ENCODE measurements around the gene ABCA9.

Gene ABCA9

DNA sequence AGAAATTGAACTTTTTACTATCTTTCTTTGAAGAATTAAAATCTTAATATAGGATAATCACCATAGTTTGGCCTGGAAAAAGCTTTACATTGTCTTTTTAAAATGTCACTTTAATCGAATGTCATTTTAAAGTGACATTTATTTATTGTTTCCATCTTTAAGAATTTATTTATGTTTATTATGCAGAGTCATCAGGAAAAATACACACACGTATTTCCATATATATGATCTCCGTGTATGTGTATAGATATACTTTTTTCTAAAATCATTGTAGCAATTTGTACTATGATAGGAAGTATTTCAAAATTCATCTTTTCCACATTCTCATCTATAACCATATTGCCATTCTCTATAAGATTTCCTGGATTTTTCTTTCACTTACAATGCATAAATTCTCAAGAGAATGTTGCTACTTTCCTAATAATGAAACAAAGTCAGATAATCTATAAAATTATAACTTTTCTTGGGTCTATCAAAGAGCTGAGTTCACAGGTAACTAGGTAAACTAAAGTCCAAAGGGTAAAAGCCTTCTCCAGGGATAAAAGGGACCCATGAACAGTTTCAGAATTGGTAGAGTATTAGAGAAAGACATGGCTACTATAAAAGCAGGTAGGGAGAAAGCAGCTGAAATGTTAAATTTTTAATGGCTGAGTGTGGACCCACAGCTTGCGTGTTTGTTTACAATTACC lies 117.5 kb downstream of the ABCA9 start:
- DNase-seq (ENCODE audit: low read depth): no peak
- Histone ChIP-seq H3K9me3 (ENCODE audit: control insufficient read depth, low read length) (no peaks in the 10 kb centered on the region), H3K4me1 (ENCODE audit: control insufficient read depth, insufficient read depth, low read length) (no peaks in the 10 kb centered on the region), H3K4me3 (ENCODE audit: low read length) (no peak overlapping the region), H3K27me3 (replicated peaks; ENCODE audit: control insufficient read depth, insufficient read depth, low read length) (no peaks in the 10 kb centered on the region), H3K36me3 (ENCODE audit: control insufficient read depth, insufficient read depth, low read length, severe bottlenecking) (peaks cover 3% of the 10 kb centered on the region), H3K9ac (ENCODE audit: low read length) (no peak overlapping the region)

DNA sequence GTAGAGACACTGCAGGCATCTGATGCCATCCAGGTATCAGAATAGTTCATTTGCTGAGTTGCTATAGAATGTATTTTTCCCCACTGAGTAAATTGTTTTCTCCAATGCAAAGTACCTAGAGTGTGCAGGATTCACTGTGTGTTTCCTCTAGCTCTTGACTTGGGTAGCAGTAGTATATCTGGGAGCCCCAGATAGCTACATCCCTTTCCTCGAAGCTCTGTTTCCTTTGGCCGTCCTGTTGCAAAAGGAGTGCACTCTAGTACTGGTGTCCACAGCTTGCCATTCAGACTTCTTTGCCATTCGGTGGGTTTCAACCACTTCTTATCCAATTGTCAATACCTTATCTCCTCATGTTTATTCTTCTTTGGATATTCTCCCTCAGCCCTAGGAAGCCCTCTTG lies 118.3 kb downstream of the ABCA9 start:
- Histone ChIP-seq H3K36me3 (ENCODE audit: control insufficient read depth, insufficient read depth, low read length, severe bottlenecking) (peaks cover 3% of the 10 kb centered on the region), H3K9ac (ENCODE audit: low read length) (no peak overlapping the region)
- no peak for DNase-seq (ENCODE audit: low read depth)

DNA sequence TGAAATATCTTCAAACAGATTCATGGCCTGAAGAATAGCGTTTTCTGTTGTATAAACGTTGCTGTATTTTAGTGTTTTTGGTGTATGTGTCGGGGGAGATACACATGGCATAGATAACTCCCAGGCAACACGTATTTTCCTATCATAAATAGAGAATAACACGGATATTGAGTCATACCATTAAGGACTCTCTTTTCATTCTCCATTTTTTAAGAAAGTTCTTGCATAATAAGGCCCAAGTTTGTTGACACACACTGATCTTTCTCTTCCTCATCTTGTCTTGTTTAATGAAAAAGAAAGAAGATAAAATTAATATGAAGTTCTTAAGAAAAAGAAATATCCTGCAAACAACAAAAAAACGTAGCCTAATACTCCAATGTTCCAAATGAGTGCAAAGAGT lies 119.0 kb downstream of the ABCA9 start:
- no peaks in the 10 kb centered on the region for H3K27me3 ChIP-seq (replicated peaks; ENCODE audit: control insufficient read depth, insufficient read depth, low read length)
- H3K9me3 ChIP-seq (ENCODE audit: control insufficient read depth, low read length): no peaks in the 10 kb centered on the region
- no peaks in the 10 kb centered on the region for H3K4me1 ChIP-seq (ENCODE audit: control insufficient read depth, insufficient read depth, low read length)
- H3K36me3 ChIP-seq (ENCODE audit: control insufficient read depth, insufficient read depth, low read length, severe bottlenecking): peaks cover 3% of the 10 kb centered on the region
- H3K4me3 ChIP-seq (ENCODE audit: low read length): no peak overlapping the region
- no peak for DNase-seq (ENCODE audit: low read depth)
- H3K9ac ChIP-seq (ENCODE audit: low read length): no peak overlapping the region

More for the DNA sequence above, 118.3 kb downstream of the ABCA9 start:
- Histone ChIP-seq H3K4me1 (ENCODE audit: control insufficient read depth, insufficient read depth, low read length) (no peaks in the 10 kb centered on the region), H3K4me3 (ENCODE audit: low read length) (no peak overlapping the region), H3K27me3 (replicated peaks; ENCODE audit: control insufficient read depth, insufficient read depth, low read length) (no peaks in the 10 kb centered on the region), H3K9me3 (ENCODE audit: control insufficient read depth, low read length) (no peaks in the 10 kb centered on the region)

DNA sequence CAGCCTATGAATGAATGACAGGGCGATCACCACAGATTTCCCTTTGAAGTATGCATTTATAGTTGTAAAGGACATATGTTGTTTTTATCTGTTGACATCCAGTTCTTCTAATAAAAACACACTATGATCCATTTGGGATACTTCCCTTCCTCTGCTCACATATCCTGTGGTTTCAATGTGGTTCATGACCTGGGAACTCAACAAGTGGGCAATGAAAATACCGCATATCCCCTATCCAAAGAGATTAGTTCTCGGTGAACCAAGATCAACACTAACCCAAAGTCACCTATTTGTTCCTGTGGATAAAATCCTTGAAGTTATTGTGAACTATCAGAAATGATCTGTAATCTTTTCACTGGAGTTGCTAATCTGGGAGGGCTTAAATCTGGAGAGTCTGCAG lies 121.5 kb downstream of the ABCA9 start:
- H3K4me1 ChIP-seq (ENCODE audit: control insufficient read depth, insufficient read depth, low read length): no peaks in the 10 kb centered on the region
- no peaks in the 10 kb centered on the region for H3K27me3 ChIP-seq (replicated peaks; ENCODE audit: control insufficient read depth, insufficient read depth, low read length)
- peaks cover 3% of the 10 kb centered on the region for H3K36me3 ChIP-seq (ENCODE audit: control insufficient read depth, insufficient read depth, low read length, severe bottlenecking)
- DNase-seq (ENCODE audit: low read depth): no peak
- no peak overlapping the region for H3K4me3 ChIP-seq (ENCODE audit: low read length)
- no peaks in the 10 kb centered on the region for H3K9me3 ChIP-seq (ENCODE audit: control insufficient read depth, low read length)
- no peak overlapping the region for H3K9ac ChIP-seq (ENCODE audit: low read length)

DNA sequence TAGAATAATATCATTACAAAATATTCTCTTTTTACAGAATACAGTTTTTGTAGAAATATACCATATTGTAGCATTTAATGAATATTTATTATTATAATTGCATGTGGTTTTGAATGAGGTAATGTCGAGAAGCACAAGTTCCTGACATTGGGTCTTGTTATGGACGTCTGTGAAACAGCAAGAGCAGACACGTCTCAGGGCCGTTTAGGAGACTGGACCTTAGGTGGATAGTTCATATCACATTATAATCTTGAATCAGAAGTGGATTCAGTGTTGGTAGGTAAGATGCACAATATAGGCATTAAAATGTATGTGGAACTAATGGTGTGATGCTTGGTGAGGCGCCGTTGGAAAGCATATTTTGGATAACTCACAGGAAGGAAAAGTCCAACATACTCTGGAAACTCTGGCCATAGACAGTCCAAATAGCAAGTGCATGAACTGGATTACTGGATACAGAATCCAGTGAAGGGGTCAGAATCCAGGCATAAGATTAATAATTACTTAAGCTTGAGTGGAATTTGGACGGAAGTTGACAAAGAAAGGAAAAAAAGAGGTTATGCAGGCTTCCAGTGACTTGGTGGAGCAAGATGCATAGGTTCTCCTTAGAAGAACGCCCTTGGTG lies 122.7 kb downstream of the ABCA9 start:
- Histone ChIP-seq H3K27me3 (replicated peaks; ENCODE audit: control insufficient read depth, insufficient read depth, low read length) (no peaks in the 10 kb centered on the region), H3K9ac (ENCODE audit: low read length) (no peak overlapping the region), H3K4me1 (ENCODE audit: control insufficient read depth, insufficient read depth, low read length) (no peaks in the 10 kb centered on the region), H3K9me3 (ENCODE audit: control insufficient read depth, low read length) (no peaks in the 10 kb centered on the region), H3K36me3 (ENCODE audit: control insufficient read depth, insufficient read depth, low read length, severe bottlenecking) (peaks cover 3% of the 10 kb centered on the region), H3K4me3 (ENCODE audit: low read length) (no peak overlapping the region)
- no peak for DNase-seq (ENCODE audit: low read depth)

DNA sequence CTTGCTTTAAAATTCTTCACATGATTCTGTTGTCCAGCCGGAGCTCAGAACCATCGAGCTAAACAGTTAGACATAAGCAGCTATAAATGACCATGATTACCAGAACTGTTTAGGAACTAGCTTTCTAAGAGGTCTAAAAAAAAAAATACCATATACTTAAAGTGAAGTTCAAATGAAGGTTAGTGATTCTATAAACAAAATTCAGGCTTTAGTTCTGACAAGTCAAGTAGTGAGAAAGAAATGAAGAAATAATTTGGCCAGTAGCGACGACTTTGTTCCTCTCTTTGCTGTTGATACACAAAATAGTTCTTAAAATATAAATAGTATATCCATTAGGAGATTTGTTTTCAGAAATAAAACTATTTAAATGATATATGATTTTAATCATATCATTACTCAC lies 133.2 kb downstream of the ABCA9 start:
- no peak overlapping the region for H3K9ac ChIP-seq (ENCODE audit: low read length)
- peaks cover 4% of the 10 kb centered on the region for H3K36me3 ChIP-seq (ENCODE audit: control insufficient read depth, insufficient read depth, low read length, severe bottlenecking)
- H3K9me3 ChIP-seq (ENCODE audit: control insufficient read depth, low read length): no peaks in the 10 kb centered on the region
- no peaks in the 10 kb centered on the region for H3K27me3 ChIP-seq (replicated peaks; ENCODE audit: control insufficient read depth, insufficient read depth, low read length)
- peaks cover 10% of the 10 kb centered on the region for H3K4me1 ChIP-seq (ENCODE audit: control insufficient read depth, insufficient read depth, low read length)
- no peak for DNase-seq (ENCODE audit: low read depth)
- no peak overlapping the region for H3K4me3 ChIP-seq (ENCODE audit: low read length)

DNA sequence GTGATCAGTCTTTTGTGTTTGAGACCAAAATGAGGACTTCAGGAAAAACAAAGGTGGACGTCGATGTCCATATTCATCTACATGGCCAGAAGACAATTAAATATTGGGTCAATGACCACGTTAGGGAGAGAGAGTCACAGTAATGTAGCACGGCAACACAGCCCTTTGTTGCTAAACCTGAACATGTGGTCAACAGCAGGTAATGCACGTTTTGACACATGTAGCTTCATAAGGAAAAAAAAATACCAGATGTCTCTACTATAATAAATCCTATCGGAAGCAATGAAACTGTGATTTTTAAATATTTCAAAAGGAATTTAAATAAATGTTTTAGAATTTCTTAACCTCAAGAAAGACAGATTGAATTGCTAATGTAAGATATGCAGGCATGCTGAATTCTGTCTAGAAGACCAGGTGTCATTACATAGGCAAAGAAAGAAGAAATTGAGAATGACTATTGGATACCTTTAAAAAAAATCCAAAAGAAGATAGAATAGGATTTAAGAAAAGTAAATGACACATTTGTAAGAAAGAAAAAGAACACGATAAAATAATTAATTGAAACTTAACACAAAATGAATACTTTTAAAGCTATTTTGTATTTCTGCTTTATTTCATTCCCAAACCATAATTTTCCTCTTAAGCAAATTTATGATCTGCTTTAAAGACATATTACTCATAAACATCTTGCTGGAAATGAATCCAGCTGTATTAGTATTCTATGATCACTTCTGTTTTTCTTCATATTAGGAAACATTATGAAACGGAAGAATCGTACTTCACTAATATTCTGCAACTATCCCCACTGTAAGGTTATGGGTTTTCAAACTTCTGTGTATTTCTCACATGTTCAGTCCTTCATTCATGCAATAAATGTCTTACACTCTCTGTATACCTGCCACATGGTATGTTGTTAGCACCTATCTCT lies 135.7 kb downstream of the ABCA9 start:
- no peaks in the 10 kb centered on the region for H3K9me3 ChIP-seq (ENCODE audit: control insufficient read depth, low read length)
- no peak overlapping the region for H3K4me3 ChIP-seq (ENCODE audit: low read length)
- no peak overlapping the region for H3K9ac ChIP-seq (ENCODE audit: low read length)
- peaks cover 10% of the 10 kb centered on the region for H3K4me1 ChIP-seq (ENCODE audit: control insufficient read depth, insufficient read depth, low read length)
- no peaks in the 10 kb centered on the region for H3K27me3 ChIP-seq (replicated peaks; ENCODE audit: control insufficient read depth, insufficient read depth, low read length)
- H3K36me3 ChIP-seq (ENCODE audit: control insufficient read depth, insufficient read depth, low read length, severe bottlenecking): no peaks in the 10 kb centered on the region
- DNase-seq (ENCODE audit: low read depth): no peak

All from adipocyte (in vitro differentiated cells).